Prostate gland (tissue), 2 donors: ENCODE results near the gene FRMD4A.

Experiments
- CTCF ChIP-seq, 4 experiments: fragments of 200-600 bp in 2 of 4; fragments of 450-650 bp in 2 of 4; sonication (generic) in 2 of 4; IDR thresholded peaks; 1 replicate in 3 of 4; 2 replicates in 1 of 4; pipeline ENCODE4 v1.5.1; 2016 to 2019; ENCODE audit warnings: antibody characterized with exemption in 4 of 4, mild to moderate bottlenecking in 2 of 4, moderate library complexity in 2 of 4
- POLR2A ChIP-seq: fragments of 450-650 bp; IDR thresholded peaks from one replicate; pipeline ENCODE4 v1.6.1; 2016; ENCODE audit warnings: antibody characterized with exemption, mild to moderate bottlenecking

GRCh38 chr10:13810568-13810967, 520.2 kb downstream of the FRMD4A start:
- no peak for TF ChIP-seq POLR2A
- no peak for TF ChIP-seq CTCF (IDR thresholded peaks at IDR 0.05)
